ENCODE data around the gene MYO5A.

Gene MYO5A

DNA sequence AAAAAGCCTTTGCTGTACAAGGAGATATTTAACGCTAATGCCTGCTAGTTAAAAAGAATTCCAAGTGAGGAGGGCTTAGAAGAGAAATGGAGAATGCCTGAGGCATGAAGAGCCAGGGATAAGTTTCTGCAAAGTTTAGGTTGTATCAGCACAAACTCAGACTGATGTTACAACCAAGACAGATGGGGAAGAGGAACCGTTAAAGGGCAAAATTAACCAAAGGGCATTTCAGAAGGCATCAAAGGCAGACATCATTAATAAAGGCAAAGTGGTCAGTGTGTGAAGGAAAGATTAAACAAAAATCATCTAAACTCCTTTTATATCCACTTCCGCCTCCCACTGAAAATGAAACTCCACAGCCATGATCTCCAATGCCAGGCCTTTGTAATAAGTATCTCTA is 7.0 kb downstream of the MYO5A start:
- TF ChIP-seq SIN3A (IDR thresholded peaks at IDR 0.05; ENCODE audit: borderline replicate concordance, insufficient read depth, low read length) (no peak), TAF1 (IDR thresholded peaks at IDR 0.05; ENCODE audit: borderline replicate concordance, insufficient read depth, low read length) (no peak), REST (IDR thresholded peaks at IDR 0.05; ENCODE audit: insufficient read depth in 1 of 2, low read depth in 2 of 2, low read length in 2 of 2) (no peak), FOXP2 (optimal IDR thresholded peaks at IDR 0.05; ENCODE audit: borderline replicate concordance, extremely low read depth, extremely low read length, insufficient read depth) (no peak), POLR2AphosphoS5 (IDR thresholded peaks at IDR 0.05; ENCODE audit: low read depth, low read length) (no peak)

GRCh38 chr15:52520421-52520820 is 8.3 kb downstream of the MYO5A start:
- no peak for TF ChIP-seq REST (IDR thresholded peaks at IDR 0.05; ENCODE audit: insufficient read depth in 1 of 2, low read depth in 2 of 2, low read length in 2 of 2)
- no peak for TF ChIP-seq SIN3A (IDR thresholded peaks at IDR 0.05; ENCODE audit: borderline replicate concordance, insufficient read depth, low read length)
- TF ChIP-seq FOXP2 (optimal IDR thresholded peaks at IDR 0.05; ENCODE audit: borderline replicate concordance, extremely low read depth, extremely low read length, insufficient read depth): no peak
- no peak for TF ChIP-seq TAF1 (IDR thresholded peaks at IDR 0.05; ENCODE audit: borderline replicate concordance, insufficient read depth, low read length)
- no peak for TF ChIP-seq POLR2AphosphoS5 (IDR thresholded peaks at IDR 0.05; ENCODE audit: low read depth, low read length)

DNA sequence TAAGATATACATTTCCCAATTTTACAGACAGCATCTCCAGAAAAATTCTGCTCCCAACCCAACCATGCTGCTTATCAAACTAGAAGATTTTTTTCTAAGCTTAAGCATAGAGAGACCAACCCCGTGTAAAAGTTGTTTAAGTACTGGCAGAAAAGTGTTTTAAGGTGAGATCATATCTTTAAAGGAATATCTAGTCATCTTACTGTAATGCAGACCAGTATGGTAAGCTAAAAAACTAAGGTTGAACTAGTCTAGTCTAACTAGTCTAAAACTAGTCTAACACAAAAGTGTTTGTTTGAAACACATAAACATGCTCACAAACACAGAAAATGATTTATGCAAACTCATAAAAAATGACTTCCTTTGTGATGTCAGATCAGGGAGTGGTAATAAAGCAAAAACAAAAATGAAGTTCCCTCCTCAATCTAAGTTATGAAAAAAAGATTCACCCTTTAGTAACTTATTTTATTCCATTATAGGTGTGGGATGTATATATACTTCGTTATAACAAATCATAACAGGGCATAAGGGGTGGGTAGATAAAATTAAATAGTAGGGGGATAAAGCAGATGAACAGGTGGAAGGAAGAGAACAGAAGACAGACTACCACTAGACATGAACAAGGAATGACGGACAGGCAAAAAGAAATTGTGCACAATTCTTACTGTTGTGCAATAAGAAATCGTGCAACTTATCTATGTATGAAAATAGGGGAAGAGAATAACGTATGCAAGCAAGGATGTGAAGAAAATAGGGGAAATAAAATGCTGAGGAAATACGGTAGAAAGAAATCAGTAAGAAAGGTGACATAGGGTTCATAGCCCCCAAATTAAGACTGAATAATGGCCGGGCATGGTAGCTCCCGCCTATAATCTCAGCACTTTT is 10.0 kb downstream of the MYO5A start:
- TF ChIP-seq REST (IDR thresholded peaks at IDR 0.05; ENCODE audit: insufficient read depth in 1 of 2, low read depth in 2 of 2, low read length in 2 of 2) (no peak), POLR2AphosphoS5 (IDR thresholded peaks at IDR 0.05; ENCODE audit: low read depth, low read length) (no peak), FOXP2 (optimal IDR thresholded peaks at IDR 0.05; ENCODE audit: borderline replicate concordance, extremely low read depth, extremely low read length, insufficient read depth) (no peak), SIN3A (IDR thresholded peaks at IDR 0.05; ENCODE audit: borderline replicate concordance, insufficient read depth, low read length) (no peak), TAF1 (IDR thresholded peaks at IDR 0.05; ENCODE audit: borderline replicate concordance, insufficient read depth, low read length) (no peak)

DNA sequence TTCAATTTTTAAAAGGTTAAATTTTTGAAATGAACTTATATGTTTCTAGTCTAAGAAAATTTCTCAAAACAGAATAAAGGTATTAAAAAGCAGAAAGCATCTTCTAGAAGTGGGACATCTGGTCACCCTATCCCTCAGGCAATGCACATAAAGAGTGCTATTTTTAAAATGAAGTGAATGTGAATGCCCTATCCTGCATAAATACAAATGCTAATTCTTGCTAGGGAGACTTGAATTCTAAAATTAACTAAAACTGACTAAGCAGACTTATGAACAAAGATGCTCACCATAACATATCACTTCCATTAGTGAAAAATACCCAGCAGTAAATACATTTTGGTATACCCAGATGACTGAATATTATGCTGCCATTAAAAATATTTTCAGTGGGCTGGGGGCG is 11.7 kb downstream of the MYO5A start:
- TF ChIP-seq POLR2AphosphoS5 (IDR thresholded peaks at IDR 0.05; ENCODE audit: low read depth, low read length) (no peak), TAF1 (IDR thresholded peaks at IDR 0.05; ENCODE audit: borderline replicate concordance, insufficient read depth, low read length) (no peak), FOXP2 (optimal IDR thresholded peaks at IDR 0.05; ENCODE audit: borderline replicate concordance, extremely low read depth, extremely low read length, insufficient read depth) (no peak), REST (IDR thresholded peaks at IDR 0.05; ENCODE audit: insufficient read depth in 1 of 2, low read depth in 2 of 2, low read length in 2 of 2) (no peak), SIN3A (IDR thresholded peaks at IDR 0.05; ENCODE audit: borderline replicate concordance, insufficient read depth, low read length) (no peak)

Data from PFSK-1 (cell line).